Measurements from ENCODE around the gene TIMP3.

Gene TIMP3

GRCh38 chr22:32832174-32832573 lies 30.7 kb downstream of the TIMP3 start:
- DNase-seq = no peak

- DNase-seq = no peak
These were observed 35.0 kb downstream of the TIMP3 start for GRCh38 chr22:32836280-32837123.

- no peak for DNase-seq
These were observed 35.6 kb downstream of the TIMP3 start for GRCh38 chr22:32837142-32837541.

GRCh38 chr22:32837803-32838202 lies 36.3 kb downstream of the TIMP3 start:
- DNase-seq = no peak

GRCh38 chr22:32839831-32840584 lies 38.5 kb downstream of the TIMP3 start:
- no peak for DNase-seq

GRCh38 chr22:32841175-32841574 lies 39.7 kb downstream of the TIMP3 start:
- no peak for DNase-seq

GRCh38 chr22:32842486-32842885 lies 41.0 kb downstream of the TIMP3 start:
- no peak for DNase-seq

- DNase-seq = no peak
These were observed 41.8 kb downstream of the TIMP3 start for GRCh38 chr22:32843300-32843699.

GRCh38 chr22:32844251-32844650 lies 42.7 kb downstream of the TIMP3 start:
- DNase-seq = no peak

- no peak for DNase-seq
These were observed 45.4 kb downstream of the TIMP3 start for GRCh38 chr22:32846780-32847491.

GRCh38 chr22:32848226-32848625 lies 46.7 kb downstream of the TIMP3 start:
- DNase-seq = no peak

- DNase-seq = no peak
These were observed 48.0 kb downstream of the TIMP3 start for GRCh38 chr22:32849501-32849900.

GRCh38 chr22:32850157-32850556 lies 48.7 kb downstream of the TIMP3 start:
- no peak for DNase-seq

- no peak for DNase-seq
These were observed 49.3 kb downstream of the TIMP3 start for GRCh38 chr22:32850591-32851517.

GRCh38 chr22:32852395-32853251 lies 51.1 kb downstream of the TIMP3 start:
- no peak for DNase-seq

- DNase-seq = no peak
These were observed 52.2 kb downstream of the TIMP3 start for GRCh38 chr22:32853662-32854061.

- DNase-seq = no peak
These were observed 52.9 kb downstream of the TIMP3 start for GRCh38 chr22:32854351-32854804.

- no peak for DNase-seq
These were observed 53.7 kb downstream of the TIMP3 start for GRCh38 chr22:32855045-32855756.

GRCh38 chr22:32858121-32858703 lies 56.7 kb downstream of the TIMP3 start:
- no peak for DNase-seq

GRCh38 chr22:32858957-32859356 lies 57.5 kb downstream of the TIMP3 start:
- no peak for DNase-seq

Data from activated naive CD4-positive, alpha-beta T cell treated with anti-CD3 and anti-CD28 coated beads, Interleukin-2, amount 50 U/mL, for 16 hours (primary cell).